Measurements from ENCODE around the gene REXO5.

- TF ChIP-seq EZH2 (optimal IDR thresholded peaks at IDR 0.05; ENCODE audit: low read depth, low read length) (no peak), CTCF (IDR thresholded peaks at IDR 0.05; ENCODE audit: low read length) (no peak), EZH2phosphoT487 (IDR thresholded peaks at IDR 0.05; ENCODE audit: low read length) (no peak)
These were observed 41.2 kb downstream of the REXO5 start for GRCh38 chr16:20847550-20847949.

All from MM.1S (cell line).